Smooth muscle cell (in vitro differentiated cells): ENCODE results near the gene ARHGEF28. TPM values are rescaled to one million over a fixed set of nuclear protein-coding genes. Genes with fewer than 3 reads are reported as not detected.

Experiments used
- DNase-seq: peaks from one replicate; lab custom pipeline; 2025; ENCODE audit not compliant: unreplicated experiment; lab: John Stamatoyannopoulos, UW
- H2AFZ ChIP-seq: fragments of 200-600 bp; sonication (generic); 2 replicates; pipeline ENCODE4 v1.6.0; 2016; ENCODE audit warnings: antibody characterized with exemption, low read depth, mild to moderate bottlenecking
- H3F3A ChIP-seq: fragments of 200-600 bp; sonication (generic); 2 replicates; pipeline ENCODE4 v1.6.0; 2017; ENCODE audit warnings: antibody characterized with exemption, low read depth
- H3K27ac ChIP-seq: fragments of 200-600 bp; sonication (generic); 2 replicates; pipeline ENCODE4 v1.5.1; 2016; ENCODE audit warnings: low read depth, mild to moderate bottlenecking
- H3K27me3 ChIP-seq: fragments of 200-600 bp; sonication (generic); 2 replicates; pipeline ENCODE4 v1.6.1; 2016; ENCODE audit warnings: low read depth, mild to moderate bottlenecking
- H3K36me3 ChIP-seq: fragments of 200-600 bp; sonication (generic); 2 replicates; pipeline ENCODE4 v1.5.1; 2016; ENCODE audit warnings: low read depth
- H3K4me1 ChIP-seq: fragments of 200-600 bp; sonication (generic); 2 replicates; pipeline ENCODE4 v1.5.1; 2016; ENCODE audit warnings: low read depth
- H3K4me2 ChIP-seq: fragments of 200-600 bp; sonication (generic); 2 replicates; pipeline ENCODE4 v1.6.0; 2016; ENCODE audit warnings: mild to moderate bottlenecking
- H3K4me3 ChIP-seq: fragments of 200-600 bp; sonication (generic); 2 replicates; pipeline ENCODE4 v1.5.1; 2016; ENCODE audit warnings: mild to moderate bottlenecking
- H3K79me2 ChIP-seq: fragments of 200-600 bp; sonication (generic); 2 replicates; pipeline ENCODE4 v1.6.0; 2016; ENCODE audit warnings: low read depth, mild to moderate bottlenecking
- H3K9ac ChIP-seq: fragments of 200-600 bp; sonication (generic); 2 replicates; pipeline ENCODE4 v1.6.0; 2016; ENCODE audit warnings: low read depth
- H3K9me3 ChIP-seq: fragments of 200-600 bp; sonication (generic); replicated peaks from 2 replicates; pipeline ENCODE4 v1.5.1; 2016; ENCODE audit warnings: low read depth
- H4K20me1 ChIP-seq: fragments of 200-600 bp; sonication (generic); 2 replicates; pipeline ENCODE4 v1.6.0; 2016; ENCODE audit warnings: low read depth
- CTCF ChIP-seq: fragments of 200-600 bp; sonication (generic); IDR thresholded peaks from 2 replicates; pipeline ENCODE4 v1.5.1; 2017; ENCODE audit warnings: borderline replicate concordance, mild to moderate bottlenecking, antibody characterized with exemption; ENCODE audit not compliant: insufficient read depth, poor library complexity, severe bottlenecking
- WGBS: methylation state at CpG from one replicate; pipeline ENCODE4 v1.1.7; 2016; ENCODE audit warnings: low lambda C conversion rate; 5-methylcytosine and 5-hydroxymethylcytosine counted together
- polyA plus RNA-seq: library from polyadenylated mRNA; unstranded; fragments of >200 nt; fragmentation: Nextera tagmentation; extraction: Ambion mirVana; gene quantifications from 2 replicates; pipeline ENCODE4 v1.2.1, GENCODE V29; 2016
- total RNA-seq: library from RNA; depleted of rRNA; stranded (reverse); fragments of >200 nt; gene quantifications from 2 replicates; pipeline ENCODE4 v1.2.3, GENCODE V29; 2014

ARHGEF28 gene
- total and polyA plus RNA-seq, 2 experiments from 2014 or later = 0.19 to 0.90 TPM

GRCh38 chr5:73796164-73797131, 170.5 kb downstream of the ARHGEF28 start:
- Histone ChIP-seq H4K20me1 (no peaks in the 10 kb centered on the region), H3K79me2 (no peaks in the 10 kb centered on the region), H3K4me2 (peak overlapping the region; percentile 48), H3K4me1 (no peaks in the 10 kb centered on the region), H3K4me3 (no peak overlapping the region), H3K36me3 (no peaks in the 10 kb centered on the region), H3K9me3 (no peaks in the 10 kb centered on the region), H3F3A (no peaks in the 10 kb centered on the region), H3K27ac (peak overlapping the region; percentile 88), H3K9ac (peak overlapping the region; percentile 67), H3K27me3 (peaks cover 4% of the 10 kb centered on the region), H2AFZ (peak overlapping the region; percentile 31)
- WGBS = 56% methylated on average over 11 of the region's 11 CpGs
- no peak for DNase-seq
- TF ChIP-seq CTCF = no peak

GRCh38 chr5:73797132-73797510, 171.1 kb downstream of the ARHGEF28 start:
- no peaks in the 10 kb centered on the region for H3K79me2 ChIP-seq
- H3K9me3 ChIP-seq = no peaks in the 10 kb centered on the region
- no peak for DNase-seq
- H2AFZ ChIP-seq = peak overlapping the region; percentile 31
- peak overlapping the region; percentile 67 for H3K9ac ChIP-seq
- H3K36me3 ChIP-seq = no peaks in the 10 kb centered on the region
- H3F3A ChIP-seq = no peaks in the 10 kb centered on the region
- H3K27me3 ChIP-seq = no peaks in the 10 kb centered on the region
- H3K4me2 ChIP-seq = peak overlapping the region; percentile 48
- H4K20me1 ChIP-seq = no peaks in the 10 kb centered on the region
- TF ChIP-seq CTCF = no peak
- H3K27ac ChIP-seq = peak overlapping the region; percentile 88
- no peak overlapping the region for H3K4me3 ChIP-seq
- H3K4me1 ChIP-seq = no peaks in the 10 kb centered on the region
- 94% methylated on average over 1 of the region's 1 CpG for WGBS

- Histone ChIP-seq H3K4me3 (no peak overlapping the region), H3K9me3 (no peaks in the 10 kb centered on the region), H3K27me3 (no peaks in the 10 kb centered on the region), H4K20me1 (no peaks in the 10 kb centered on the region), H3K4me2 (no peak overlapping the region), H2AFZ (no peak overlapping the region), H3K27ac (no peak overlapping the region), H3K4me1 (no peaks in the 10 kb centered on the region), H3F3A (no peaks in the 10 kb centered on the region), H3K79me2 (no peaks in the 10 kb centered on the region), H3K9ac (no peak overlapping the region), H3K36me3 (no peaks in the 10 kb centered on the region)
- TF ChIP-seq CTCF = no peak
- no peak for DNase-seq
- WGBS = over 99% methylated on average over 3 of the region's 3 CpGs
Observed at GRCh38 chr5:73799401-73799972, 173.5 kb downstream of the ARHGEF28 start.
